Osteoblast (primary cell): ENCODE results near the gene DHX16. TPM values are rescaled to one million over a fixed set of nuclear protein-coding genes. Genes with fewer than 3 reads are reported as not detected.

Experiments used
- DNase-seq: peaks from one replicate; pipeline ENCODE4 v3.0.0; 2011; ENCODE audit warnings: low spot score, mixed read lengths; ENCODE audit not compliant: insufficient read length; ENCODE audit errors: missing footprints
- H2AFZ ChIP-seq: 2 replicates; pipeline ENCODE4 v1.6.0; 2011; ENCODE audit warnings: mild to moderate bottlenecking, low read length
- H3K27ac ChIP-seq: 2 replicates; pipeline ENCODE4 v1.5.1; 2011; ENCODE audit warnings: mild to moderate bottlenecking, low read depth, low read length, moderate library complexity
- H3K27me3 ChIP-seq: 2 replicates; pipeline ENCODE4 v1.6.0; 2012; ENCODE audit warnings: mild to moderate bottlenecking, control low read depth, inconsistent platforms, low read length, moderate library complexity; ENCODE audit not compliant: insufficient read depth
- H3K36me3 ChIP-seq: 2 replicates; pipeline ENCODE4 v1.5.1; 2011; ENCODE audit warnings: mild to moderate bottlenecking, low read length, control low read depth, moderate library complexity; ENCODE audit not compliant: insufficient read depth
- H3K4me1 ChIP-seq: 2 replicates; pipeline ENCODE4 v1.5.1; 2011; ENCODE audit warnings: mild to moderate bottlenecking, low read length, control low read depth, moderate library complexity; ENCODE audit not compliant: insufficient read depth
- H3K4me2 ChIP-seq: 2 replicates; pipeline ENCODE4 v1.6.0; 2011; ENCODE audit warnings: mild to moderate bottlenecking, low read length; ENCODE audit not compliant: insufficient read depth
- H3K4me3 ChIP-seq: fragments of 200-600 bp; sonication (generic); 3 replicates; pipeline ENCODE4 v1.5.1; 2012; ENCODE audit warnings: mild to moderate bottlenecking, low read length, inconsistent platforms; ENCODE audit not compliant: insufficient read depth
- H3K79me2 ChIP-seq: 2 replicates; pipeline ENCODE4 v1.6.0; 2012; ENCODE audit warnings: mild to moderate bottlenecking, low read length, control low read depth, inconsistent platforms; ENCODE audit not compliant: insufficient read depth
- H3K9me3 ChIP-seq: 2 replicates; pipeline ENCODE4 v1.5.1; 2011; ENCODE audit warnings: low read depth, low read length, control low read depth
- H4K20me1 ChIP-seq: 2 replicates; pipeline ENCODE4 v1.6.0; 2012; ENCODE audit warnings: mild to moderate bottlenecking, low read length, control low read depth; ENCODE audit not compliant: insufficient read depth
- CTCF ChIP-seq: IDR thresholded peaks from 2 replicates; pipeline ENCODE4 v1.5.1; 2011; ENCODE audit warnings: mild to moderate bottlenecking, low read depth, low read length, moderate library complexity; ENCODE audit errors: extremely low read depth
- total RNA-seq: library from RNA; depleted of rRNA; stranded (reverse); fragments of >200 nt; gene quantifications from 2 replicates; pipeline ENCODE4 v1.2.3, GENCODE V29; 2012

Gene DHX16
- total RNA-seq, 1 donor: 26.1 TPM

- Histone ChIP-seq H3K4me2 (peak overlapping the region; percentile 86), H4K20me1 (peaks cover 36% of the 10 kb centered on the region), H3K4me3 (peak overlapping the region; percentile 95), H3K36me3 (peaks cover 40% of the 10 kb centered on the region), H3K79me2 (peaks cover 54% of the 10 kb centered on the region), H2AFZ (no peak overlapping the region), H3K27me3 (no peaks in the 10 kb centered on the region), H3K27ac (peak overlapping the region; percentile 99), H3K9me3 (no peaks in the 10 kb centered on the region), H3K4me1 (peaks cover 59% of the 10 kb centered on the region)
- TF ChIP-seq CTCF: no peak
- peak; percentile 69 for DNase-seq
These were observed 58.0 kb downstream of the DHX16 start for GRCh38 chr6:30614843-30615218.

GRCh38 chr6:30614044-30614842 is 58.6 kb downstream of the DHX16 start:
- Histone ChIP-seq H2AFZ (no peak overlapping the region), H3K4me3 (peak overlapping the region; percentile 95), H3K27me3 (no peaks in the 10 kb centered on the region), H3K9me3 (no peaks in the 10 kb centered on the region), H3K4me2 (peak overlapping the region; percentile 86), H3K27ac (peak overlapping the region; percentile 99), H3K4me1 (peaks cover 61% of the 10 kb centered on the region), H3K79me2 (peaks cover 54% of the 10 kb centered on the region), H4K20me1 (peaks cover 39% of the 10 kb centered on the region), H3K36me3 (peaks cover 40% of the 10 kb centered on the region)
- no peak for DNase-seq
- TF ChIP-seq CTCF: no peak

- DNase-seq: peak; percentile 60
- Histone ChIP-seq H4K20me1 (peaks cover 45% of the 10 kb centered on the region), H3K27ac (peak overlapping the region; percentile 99), H3K4me1 (peaks cover 57% of the 10 kb centered on the region), H3K4me3 (no peak overlapping the region), H3K9me3 (no peaks in the 10 kb centered on the region), H3K4me2 (peak overlapping the region; percentile 86), H3K36me3 (peaks cover 45% of the 10 kb centered on the region), H2AFZ (no peak overlapping the region), H3K27me3 (no peaks in the 10 kb centered on the region), H3K79me2 (peaks cover 53% of the 10 kb centered on the region)
- no peak for TF ChIP-seq CTCF
These were observed 59.4 kb downstream of the DHX16 start for GRCh38 chr6:30613251-30614043.
